ENCODE data around the gene SF3B1. TPM values are rescaled to one million over a fixed set of nuclear protein-coding genes. Genes with fewer than 3 reads are reported as not detected.
"Not testable (repeated sequence)": the region's sequence is repeated elsewhere in the genome, so short reads cannot be mapped to it uniquely, and the experiment has no call there.

SF3B1 gene
- total RNA-seq, 1 donor, result 253 TPM

GRCh38 chr2:197387179-197387578 lies 47.6 kb downstream of the SF3B1 start:
- Histone ChIP-seq H3K4me2 (ENCODE audit: insufficient read depth, low read length) (no peak overlapping the region), H3K27me3 (ENCODE audit: insufficient read depth, low read length) (no peaks in the 10 kb centered on the region), H3K4me1 (ENCODE audit: insufficient read depth, low read length) (no peaks in the 10 kb centered on the region), H3K9me3 (ENCODE audit: low read depth, low read length) (no peaks in the 10 kb centered on the region), H2AFZ (ENCODE audit: low read length) (no peak overlapping the region), H4K20me1 (ENCODE audit: insufficient read depth, low read length) (no peaks in the 10 kb centered on the region), H3K4me3 (ENCODE audit: insufficient read depth, low read length) (no peak overlapping the region), H3K27ac (ENCODE audit: low read depth, low read length) (no peak overlapping the region), H3K79me2 (ENCODE audit: insufficient read depth, low read length) (no peaks in the 10 kb centered on the region), H3K36me3 (ENCODE audit: insufficient read depth, low read length) (peaks cover 13% of the 10 kb centered on the region)
- no peak for TF ChIP-seq CTCF (IDR thresholded peaks at IDR 0.05; ENCODE audit: extremely low read depth, low read depth, low read length)
- DNase-seq (ENCODE audit: insufficient read length, low spot score, missing footprints), result no peak

- peaks cover 5% of the 10 kb centered on the region for H3K36me3 ChIP-seq (ENCODE audit: insufficient read depth, low read length)
- H3K4me2 ChIP-seq (ENCODE audit: insufficient read depth, low read length), result no peak overlapping the region
- H3K27me3 ChIP-seq (ENCODE audit: insufficient read depth, low read length), result no peaks in the 10 kb centered on the region
- no peaks in the 10 kb centered on the region for H3K4me1 ChIP-seq (ENCODE audit: insufficient read depth, low read length)
- H4K20me1 ChIP-seq (ENCODE audit: insufficient read depth, low read length), result no peaks in the 10 kb centered on the region
- TF ChIP-seq CTCF (IDR thresholded peaks at IDR 0.05; ENCODE audit: extremely low read depth, low read depth, low read length), result no peak
- no peaks in the 10 kb centered on the region for H3K79me2 ChIP-seq (ENCODE audit: insufficient read depth, low read length)
- H3K4me3 ChIP-seq (ENCODE audit: insufficient read depth, low read length), result no peak overlapping the region
- H3K27ac ChIP-seq (ENCODE audit: low read depth, low read length), result no peak overlapping the region
- H2AFZ ChIP-seq (ENCODE audit: low read length), result no peak overlapping the region
- H3K9me3 ChIP-seq (ENCODE audit: low read depth, low read length), result no peaks in the 10 kb centered on the region
- DNase-seq (ENCODE audit: insufficient read length, low spot score, missing footprints), result no peak
Measured at GRCh38 chr2:197386242-197386641, 48.6 kb downstream of the SF3B1 start.

GRCh38 chr2:197383825-197384224 lies 51.0 kb downstream of the SF3B1 start:
- Histone ChIP-seq H3K27me3 (ENCODE audit: insufficient read depth, low read length) (no peaks in the 10 kb centered on the region), H2AFZ (ENCODE audit: low read length) (no peak overlapping the region), H3K9me3 (ENCODE audit: low read depth, low read length) (no peaks in the 10 kb centered on the region), H3K36me3 (ENCODE audit: insufficient read depth, low read length) (no peaks in the 10 kb centered on the region), H4K20me1 (ENCODE audit: insufficient read depth, low read length) (no peaks in the 10 kb centered on the region), H3K4me3 (ENCODE audit: insufficient read depth, low read length) (no peak overlapping the region), H3K4me1 (ENCODE audit: insufficient read depth, low read length) (peaks cover 11% of the 10 kb centered on the region), H3K4me2 (ENCODE audit: insufficient read depth, low read length) (no peak overlapping the region), H3K27ac (ENCODE audit: low read depth, low read length) (no peak overlapping the region), H3K79me2 (ENCODE audit: insufficient read depth, low read length) (no peaks in the 10 kb centered on the region)
- DNase-seq (ENCODE audit: insufficient read length, low spot score, missing footprints), result no peak
- no peak for TF ChIP-seq CTCF (IDR thresholded peaks at IDR 0.05; ENCODE audit: extremely low read depth, low read depth, low read length)

- no peak overlapping the region for H3K4me3 ChIP-seq (ENCODE audit: insufficient read depth, low read length)
- no peak for TF ChIP-seq CTCF (IDR thresholded peaks at IDR 0.05; ENCODE audit: extremely low read depth, low read depth, low read length)
- H4K20me1 ChIP-seq (ENCODE audit: insufficient read depth, low read length), result no peaks in the 10 kb centered on the region
- H3K36me3 ChIP-seq (ENCODE audit: insufficient read depth, low read length), result no peaks in the 10 kb centered on the region
- H3K9me3 ChIP-seq (ENCODE audit: low read depth, low read length), result no peaks in the 10 kb centered on the region
- peaks cover 15% of the 10 kb centered on the region for H3K4me1 ChIP-seq (ENCODE audit: insufficient read depth, low read length)
- no peaks in the 10 kb centered on the region for H3K79me2 ChIP-seq (ENCODE audit: insufficient read depth, low read length)
- H2AFZ ChIP-seq (ENCODE audit: low read length), result no peak overlapping the region
- no peak overlapping the region for H3K27ac ChIP-seq (ENCODE audit: low read depth, low read length)
- DNase-seq (ENCODE audit: insufficient read length, low spot score, missing footprints), result no peak
- H3K27me3 ChIP-seq (ENCODE audit: insufficient read depth, low read length), result no peaks in the 10 kb centered on the region
- H3K4me2 ChIP-seq (ENCODE audit: insufficient read depth, low read length), result no peak overlapping the region
Measured at GRCh38 chr2:197381641-197382040, 53.2 kb downstream of the SF3B1 start.

GRCh38 chr2:197379918-197380309 lies 54.9 kb downstream of the SF3B1 start:
- H3K9me3 ChIP-seq (ENCODE audit: low read depth, low read length); DNase-seq (ENCODE audit: insufficient read length, low spot score, missing footprints); H3K36me3 ChIP-seq (ENCODE audit: insufficient read depth, low read length); H2AFZ ChIP-seq (ENCODE audit: low read length); H3K27me3 ChIP-seq (ENCODE audit: insufficient read depth, low read length); H3K79me2 ChIP-seq (ENCODE audit: insufficient read depth, low read length); H4K20me1 ChIP-seq (ENCODE audit: insufficient read depth, low read length): not testable (repeated sequence)
- peak overlapping the region; percentile 95 for H3K4me2 ChIP-seq (ENCODE audit: insufficient read depth, low read length)
- peak overlapping the region; percentile 33 for H3K27ac ChIP-seq (ENCODE audit: low read depth, low read length)
- peaks cover 15% of the 10 kb centered on the region for H3K4me1 ChIP-seq (ENCODE audit: insufficient read depth, low read length)
- H3K4me3 ChIP-seq (ENCODE audit: insufficient read depth, low read length), result peak overlapping the region; percentile 13

- H4K20me1 ChIP-seq (ENCODE audit: insufficient read depth, low read length); H3K9me3 ChIP-seq (ENCODE audit: low read depth, low read length); H3K36me3 ChIP-seq (ENCODE audit: insufficient read depth, low read length); H3K27me3 ChIP-seq (ENCODE audit: insufficient read depth, low read length); DNase-seq (ENCODE audit: insufficient read length, low spot score, missing footprints); H3K79me2 ChIP-seq (ENCODE audit: insufficient read depth, low read length): not testable (repeated sequence)
- Histone ChIP-seq H3K4me2 (ENCODE audit: insufficient read depth, low read length) (peak overlapping the region; percentile 95), H3K4me1 (ENCODE audit: insufficient read depth, low read length) (peaks cover 15% of the 10 kb centered on the region), H3K27ac (ENCODE audit: low read depth, low read length) (peak overlapping the region; percentile 41), H2AFZ (ENCODE audit: low read length) (peak overlapping the region; percentile 91), H3K4me3 (ENCODE audit: insufficient read depth, low read length) (peak overlapping the region; percentile 13)
Measured at GRCh38 chr2:197379308-197379917, 55.4 kb downstream of the SF3B1 start.

Data from osteoblast (primary cell).